Measurements from ENCODE around the gene DCAKD.
A peak's percentile ranks its signal among the peaks of the same experiment; 100 is the strongest.

The DCAKD gene

GRCh38 chr17:45018514-45018847, 33.0 kb downstream of the DCAKD start:
- Histone ChIP-seq H3K27me3 (peaks cover 70% of the 10 kb centered on the region), H3K27ac (no peak overlapping the region), H3K9me3 (no peaks in the 10 kb centered on the region), H3K36me3 (no peaks in the 10 kb centered on the region), H3K4me1 (ENCODE audit: control insufficient read depth in 1 of 2, insufficient read depth in 1 of 2, low read depth in 1 of 2, low read length in 1 of 2) (peaks cover 17 to 22% of the 10 kb centered on the region in 2 experiments), H3K4me3 (ENCODE audit: low read depth in 1 of 2, low read length in 1 of 2) (peak overlapping the region in 1 of 2 experiments; percentile 41)
- no peak for TF ChIP-seq CTCF (IDR thresholded peaks at IDR 0.05)

GRCh38 chr17:45016823-45017222, 34.6 kb downstream of the DCAKD start:
- H3K36me3 ChIP-seq = no peaks in the 10 kb centered on the region
- peaks cover 13 to 18% of the 10 kb centered on the region in 2 experiments for H3K4me1 ChIP-seq (ENCODE audit: control insufficient read depth in 1 of 2, insufficient read depth in 1 of 2, low read depth in 1 of 2, low read length in 1 of 2)
- no peak for TF ChIP-seq CTCF (IDR thresholded peaks at IDR 0.05)
- H3K9me3 ChIP-seq = no peaks in the 10 kb centered on the region
- H3K27me3 ChIP-seq = peaks cover 73% of the 10 kb centered on the region
- no peak overlapping the region for H3K27ac ChIP-seq
- H3K4me3 ChIP-seq (ENCODE audit: low read depth in 1 of 2, low read length in 1 of 2) = no peak overlapping the region

GRCh38 chr17:45016237-45016636, 35.2 kb downstream of the DCAKD start:
- no peak overlapping the region for H3K4me3 ChIP-seq (ENCODE audit: low read depth in 1 of 2, low read length in 1 of 2)
- TF ChIP-seq CTCF (IDR thresholded peaks at IDR 0.05) = no peak
- H3K27ac ChIP-seq = no peak overlapping the region
- H3K27me3 ChIP-seq = peaks cover 67% of the 10 kb centered on the region
- H3K9me3 ChIP-seq = no peaks in the 10 kb centered on the region
- no peaks in the 10 kb centered on the region for H3K36me3 ChIP-seq
- H3K4me1 ChIP-seq (ENCODE audit: control insufficient read depth in 1 of 2, insufficient read depth in 1 of 2, low read depth in 1 of 2, low read length in 1 of 2) = peaks cover 7 to 13% of the 10 kb centered on the region in 2 experiments

- H3K9me3 ChIP-seq = no peaks in the 10 kb centered on the region
- H3K27ac ChIP-seq = no peak overlapping the region
- H3K36me3 ChIP-seq = no peaks in the 10 kb centered on the region
- H3K4me1 ChIP-seq (ENCODE audit: control insufficient read depth in 1 of 2, insufficient read depth in 1 of 2, low read depth in 1 of 2, low read length in 1 of 2) = peaks cover 0 to 2% of the 10 kb centered on the region in 2 experiments
- TF ChIP-seq CTCF (IDR thresholded peaks at IDR 0.05) = no peak
- H3K27me3 ChIP-seq = peaks cover 47% of the 10 kb centered on the region
- no peak overlapping the region for H3K4me3 ChIP-seq (ENCODE audit: low read depth in 1 of 2, low read length in 1 of 2)
These were observed 38.1 kb downstream of the DCAKD start for GRCh38 chr17:45013021-45013997.

GRCh38 chr17:45011767-45012166, 39.7 kb downstream of the DCAKD start:
- Histone ChIP-seq H3K4me3 (ENCODE audit: low read depth in 1 of 2, low read length in 1 of 2) (no peak overlapping the region), H3K27me3 (peaks cover 37% of the 10 kb centered on the region), H3K36me3 (no peaks in the 10 kb centered on the region), H3K4me1 (ENCODE audit: control insufficient read depth in 1 of 2, insufficient read depth in 1 of 2, low read depth in 1 of 2, low read length in 1 of 2) (peaks cover 4 to 8% of the 10 kb centered on the region in 2 experiments), H3K9me3 (no peaks in the 10 kb centered on the region), H3K27ac (no peak overlapping the region)
- no peak for TF ChIP-seq CTCF (IDR thresholded peaks at IDR 0.05)
